GM18861 (cell line): Measurements from ENCODE around the gene TMPRSS13.
"Not testable (repeated sequence)": the region's sequence is repeated elsewhere in the genome, so short reads cannot be mapped to it uniquely, and the experiment has no call there.

ENCODE experiments used
- ATAC-seq: cut with Tn5 transposase; IDR thresholded peaks from one replicate; pipeline ENCODE4 v1.9.1; 2021; ENCODE audit not compliant: unreplicated experiment

Gene TMPRSS13

GRCh38 chr11:117929142-117929915 is at the start of gene TMPRSS13:
TMPRSS13 (minus strand) TSS chr11:117929402; CDS start chr11:117929307, 95 bp downstream.
- ATAC-seq, result no peak

DNA sequence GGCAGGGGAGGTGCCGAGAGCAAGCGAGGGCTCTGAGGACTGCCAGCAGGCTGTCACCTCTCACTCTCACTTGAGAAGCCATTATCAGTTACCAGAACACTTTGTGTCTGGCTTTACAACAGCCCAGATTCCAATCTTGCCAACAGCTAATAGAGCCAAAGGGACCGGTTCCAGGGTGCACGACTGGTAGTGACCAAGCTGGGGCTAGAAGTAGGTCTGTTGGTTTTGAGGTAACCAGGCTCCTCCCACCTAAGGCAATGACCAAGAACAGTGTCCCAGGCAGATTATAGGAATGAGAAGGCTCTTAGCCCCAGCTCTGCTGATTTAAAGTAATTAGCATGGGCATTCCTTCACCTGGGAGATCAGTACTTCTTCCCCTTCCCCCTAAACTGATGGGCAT is 49.8 kb upstream of the TMPRSS13 start:
- ATAC-seq, result no peak

DNA sequence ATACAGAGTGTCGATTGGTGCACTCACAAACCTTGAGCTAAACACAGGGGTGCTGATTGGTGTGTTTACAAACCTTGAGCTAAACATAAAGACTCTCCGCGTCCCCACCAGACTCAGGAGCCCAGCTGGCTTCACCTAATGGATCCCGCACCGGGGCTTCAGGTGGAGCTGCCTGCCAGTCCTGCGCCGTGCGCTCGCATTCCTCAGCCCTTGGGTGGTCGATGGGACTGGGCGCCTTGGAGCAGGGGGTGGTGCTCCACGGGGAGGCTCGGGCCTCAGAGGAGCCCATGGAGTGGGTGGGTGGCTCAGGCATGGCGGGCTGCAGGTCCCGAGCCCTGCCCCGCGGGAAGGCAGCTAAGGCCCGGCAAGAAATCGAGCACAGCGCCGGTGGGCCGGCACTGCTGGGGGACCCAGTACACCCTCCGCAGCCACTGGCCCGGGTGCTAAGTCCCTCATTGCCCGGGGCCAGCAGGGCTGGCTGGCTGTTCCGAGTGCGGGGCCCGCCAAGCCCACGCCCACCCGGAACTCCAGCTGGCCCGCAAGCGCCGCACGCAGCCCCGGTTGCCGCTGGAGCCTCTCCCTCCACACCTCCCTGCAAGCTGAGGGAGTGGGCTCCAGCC is 49.2 kb upstream of the TMPRSS13 start:
- ATAC-seq, result not testable (repeated sequence)

- ATAC-seq, result not testable (repeated sequence)
These were observed 48.5 kb upstream of the TMPRSS13 start for GRCh38 chr11:117977612-117978264.

DNA sequence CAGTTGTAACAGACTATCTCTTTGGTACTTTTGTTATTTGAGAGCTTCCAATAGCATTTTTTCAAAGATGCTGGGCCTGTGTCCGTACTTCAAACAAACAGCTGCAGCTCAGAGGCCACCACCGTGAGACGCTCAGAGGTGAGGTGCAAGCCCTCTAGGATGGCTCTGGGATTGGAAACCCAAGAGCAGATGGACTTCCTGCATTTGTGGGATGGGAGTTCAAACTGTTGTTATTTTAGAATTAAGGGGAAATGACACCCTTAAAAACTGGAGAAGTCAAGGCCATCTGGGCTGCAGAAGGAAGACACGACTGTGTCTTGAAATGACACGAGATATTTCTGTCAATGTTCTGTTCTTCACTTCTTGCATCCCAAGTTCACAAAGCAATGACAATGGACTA is 47.8 kb upstream of the TMPRSS13 start:
- no peak for ATAC-seq

DNA sequence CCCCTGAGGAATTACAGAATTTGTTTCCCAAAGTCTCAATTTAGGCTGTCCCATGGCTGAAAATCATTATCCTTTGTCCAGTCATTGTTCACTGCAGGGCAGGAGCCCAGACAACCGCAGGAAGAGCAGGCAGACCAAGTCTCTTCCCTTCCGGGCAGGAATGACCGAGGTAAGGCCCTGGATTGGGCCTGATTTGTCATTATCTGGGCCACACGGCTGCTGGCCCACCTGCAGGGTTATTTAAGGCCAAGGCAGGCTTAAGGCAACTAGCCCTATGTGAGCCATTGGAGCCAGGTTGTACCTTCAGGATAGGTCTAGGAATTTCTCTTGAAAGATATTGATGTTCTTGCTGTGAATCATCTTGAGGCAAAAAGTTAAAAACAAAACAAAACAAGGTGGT is 47.2 kb upstream of the TMPRSS13 start:
- ATAC-seq, result no peak

DNA sequence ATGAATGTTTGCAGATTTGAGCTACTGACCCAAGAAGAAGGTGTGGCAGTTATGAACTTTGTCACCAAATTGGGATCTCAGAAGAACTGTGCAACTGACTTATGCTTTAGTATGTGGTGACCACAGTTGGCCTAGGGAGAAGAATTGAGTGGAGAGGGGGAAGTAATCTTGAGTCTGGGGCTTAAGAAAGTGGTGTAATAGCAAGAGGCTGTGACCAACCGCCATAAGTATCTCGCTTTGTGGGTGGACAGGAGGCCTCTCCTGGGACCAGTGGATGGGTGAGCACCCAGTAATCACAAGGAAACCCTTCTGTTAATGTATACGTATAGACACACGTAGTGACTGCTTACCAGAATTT is 44.3 kb upstream of the TMPRSS13 start:
- no peak for ATAC-seq

DNA sequence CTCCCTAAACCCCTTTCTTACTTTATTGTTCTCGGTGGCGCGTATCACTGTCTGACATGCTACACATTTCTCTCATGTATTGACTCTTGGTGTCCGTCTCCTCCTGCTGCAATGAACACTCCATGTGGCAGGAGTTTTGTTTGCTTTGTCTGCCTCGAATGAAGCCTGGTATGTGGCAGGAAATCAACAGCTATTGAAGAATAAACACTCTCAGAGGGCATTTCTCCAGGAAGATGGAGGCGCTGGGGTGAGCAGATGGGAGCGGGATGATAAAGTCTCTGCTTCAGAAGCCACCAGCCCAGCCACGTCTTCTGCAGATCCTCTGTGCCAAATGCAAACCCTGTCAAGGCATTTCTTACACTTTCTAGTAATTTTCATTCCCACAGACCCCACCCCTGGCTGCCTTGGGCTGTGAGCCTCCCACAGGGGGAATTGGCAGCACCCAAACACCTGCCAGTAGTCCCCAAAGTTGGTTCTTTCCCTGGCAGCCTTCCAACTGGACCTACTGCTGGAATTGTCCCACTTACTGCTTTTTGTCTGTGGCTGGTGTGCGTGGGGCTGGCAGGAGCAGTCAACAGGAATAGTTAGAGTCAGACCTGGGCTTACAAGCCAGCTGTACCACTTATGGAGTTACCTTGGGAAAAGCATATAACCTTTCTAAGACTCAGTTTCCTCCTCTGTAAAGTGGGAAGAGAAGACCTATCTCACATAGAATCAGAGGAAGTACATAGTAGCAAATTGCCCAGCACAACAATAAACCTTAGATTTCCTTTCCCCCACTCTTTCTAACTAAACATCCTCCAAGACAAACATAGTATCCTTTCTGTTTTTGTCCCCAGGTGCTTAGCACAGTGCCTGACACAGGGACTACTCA is 43.7 kb upstream of the TMPRSS13 start:
- no peak for ATAC-seq

GRCh38 chr11:117972044-117972443 is 42.8 kb upstream of the TMPRSS13 start:
- ATAC-seq, result no peak

DNA sequence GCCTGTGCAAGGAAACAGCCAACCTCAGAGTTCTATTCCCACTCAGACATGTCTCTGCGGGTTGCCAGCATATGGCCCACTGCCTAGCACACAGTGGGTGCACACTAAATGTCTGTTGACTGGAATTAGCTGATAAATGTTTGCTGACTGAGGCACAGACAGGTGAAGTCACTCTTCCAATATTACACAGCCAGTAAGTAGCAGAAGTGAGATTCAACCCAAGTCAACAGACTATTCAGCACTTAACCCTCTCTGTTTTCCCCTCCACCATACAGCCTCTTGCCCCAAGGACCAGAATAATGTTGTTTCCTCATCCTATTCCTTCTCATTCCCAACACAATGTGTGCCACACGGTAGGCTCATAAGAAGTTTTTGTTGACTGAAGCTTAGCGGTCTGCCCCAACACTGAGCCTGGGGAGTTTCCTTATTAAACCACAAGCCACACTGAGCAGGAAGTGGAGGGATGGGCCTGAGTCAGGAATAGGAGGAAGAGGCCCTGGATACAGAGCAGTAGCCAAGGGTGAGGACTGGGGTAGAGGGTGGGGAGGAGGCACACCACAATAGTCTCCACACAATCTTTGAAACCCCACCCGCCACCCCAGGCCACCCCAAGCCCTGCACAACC is 41.3 kb upstream of the TMPRSS13 start:
- no peak for ATAC-seq

DNA sequence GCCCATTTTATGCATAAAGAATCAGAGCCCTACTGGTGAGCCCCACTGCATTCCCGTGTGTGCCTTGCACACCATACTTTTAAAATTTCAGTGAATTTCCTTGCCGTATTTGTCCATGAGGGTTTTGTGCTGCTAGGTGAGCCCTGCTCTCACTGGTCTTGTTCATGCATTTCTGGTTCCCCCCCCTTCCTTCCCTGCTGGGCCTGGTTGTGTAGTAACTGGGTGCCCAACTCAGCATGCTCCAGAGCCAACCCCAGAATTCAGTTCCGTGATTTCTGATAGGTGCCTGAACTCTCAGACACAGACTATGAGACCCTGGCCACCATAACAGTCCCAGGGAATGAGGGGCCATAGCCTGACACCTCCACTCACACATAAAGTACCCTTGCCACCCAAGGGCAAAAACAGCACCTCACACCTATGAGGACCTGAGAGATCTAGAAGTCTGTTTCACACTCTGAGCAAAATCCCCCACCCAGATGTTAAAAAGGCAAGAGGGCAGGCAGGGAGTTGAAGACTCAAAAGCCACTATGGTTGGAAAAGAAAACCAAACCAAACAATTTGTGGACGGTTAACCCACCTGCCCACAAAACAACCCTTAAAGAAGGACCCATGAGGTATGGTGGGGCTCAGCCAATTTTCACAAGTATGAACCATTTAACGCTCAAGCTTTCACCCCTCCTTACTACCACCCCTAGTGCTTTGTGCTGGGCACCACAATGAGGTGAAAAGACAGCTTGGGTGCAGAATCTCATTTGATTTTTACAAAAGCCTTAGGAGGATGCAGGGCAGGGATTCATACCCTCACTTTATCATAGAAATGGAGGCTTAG is 40.2 kb upstream of the TMPRSS13 start:
- ATAC-seq, result no peak

DNA sequence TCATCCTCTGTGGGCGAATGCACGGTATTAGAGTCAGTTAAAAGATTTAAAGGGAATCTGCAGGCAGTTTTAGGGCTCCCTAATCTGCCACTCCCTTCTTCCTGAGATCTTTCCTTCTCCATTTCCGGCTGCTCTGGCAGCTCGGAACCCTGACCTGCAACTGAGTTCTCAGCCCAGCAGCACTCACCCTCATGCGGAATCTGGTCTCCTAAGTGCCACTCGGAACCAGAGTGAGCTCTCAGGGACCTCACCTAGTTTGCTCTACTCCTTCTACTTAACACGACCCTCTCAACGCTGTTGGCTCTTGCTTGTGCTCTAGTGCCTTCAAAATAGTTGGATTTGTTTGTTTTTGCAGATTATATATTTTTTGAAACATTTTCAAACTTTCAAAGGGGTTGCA is 37.7 kb upstream of the TMPRSS13 start:
- ATAC-seq, result no peak

DNA sequence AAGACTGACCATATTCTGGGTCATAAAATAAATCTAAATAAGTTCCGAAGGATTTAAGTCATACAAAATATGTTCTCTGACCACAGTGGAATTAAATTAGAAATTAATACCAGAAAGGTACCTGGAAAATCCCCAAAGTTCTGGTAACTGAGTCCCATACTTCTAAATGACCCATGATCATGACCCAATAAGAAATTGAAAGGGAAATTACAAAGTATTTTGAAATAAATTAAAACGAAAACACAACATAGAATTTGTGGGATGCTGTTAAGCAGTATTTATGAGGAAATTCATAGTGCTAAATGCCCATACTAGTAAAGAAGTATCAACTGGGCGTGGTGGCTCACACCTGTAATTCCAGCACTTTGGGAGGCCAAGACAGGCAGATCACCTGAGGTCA is 33.6 kb upstream of the TMPRSS13 start:
- no peak for ATAC-seq

- no peak for ATAC-seq
These were observed 32.7 kb upstream of the TMPRSS13 start for GRCh38 chr11:117961896-117962295.

GRCh38 chr11:117960406-117960805 is 31.2 kb upstream of the TMPRSS13 start:
- ATAC-seq, result no peak

DNA sequence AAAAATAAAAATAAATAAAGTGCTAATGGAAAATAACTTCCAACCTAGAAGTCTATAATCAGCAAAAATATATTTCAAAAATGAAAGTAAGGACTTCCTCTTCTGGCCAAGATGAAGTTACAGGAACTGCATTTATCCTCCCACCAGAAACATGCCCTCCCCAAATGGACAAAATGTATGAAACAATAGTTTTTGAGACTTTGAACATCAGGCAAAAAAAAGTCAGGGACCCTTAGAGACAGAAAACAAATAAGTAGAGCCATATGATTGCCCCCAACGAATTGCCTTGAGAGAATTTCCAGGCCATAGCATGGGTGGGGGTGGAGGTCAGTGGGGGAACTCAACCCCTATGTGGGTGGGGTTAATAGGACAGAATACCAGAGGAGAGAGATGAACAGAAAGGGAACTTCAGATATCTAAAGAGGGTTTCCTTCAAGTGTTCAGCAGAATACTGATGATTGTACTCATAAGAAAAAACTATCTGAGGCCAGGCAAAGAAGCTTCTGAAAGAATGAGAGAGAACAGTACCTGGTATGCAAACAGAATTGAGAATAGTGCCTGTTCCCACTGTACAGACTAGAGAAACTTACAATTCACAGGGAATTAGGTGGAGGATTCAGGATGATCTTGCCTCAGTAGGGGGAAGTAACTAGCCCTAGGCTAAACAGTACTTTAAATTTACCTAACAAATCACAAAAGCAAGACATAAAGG is 30.4 kb upstream of the TMPRSS13 start:
- ATAC-seq, result no peak

DNA sequence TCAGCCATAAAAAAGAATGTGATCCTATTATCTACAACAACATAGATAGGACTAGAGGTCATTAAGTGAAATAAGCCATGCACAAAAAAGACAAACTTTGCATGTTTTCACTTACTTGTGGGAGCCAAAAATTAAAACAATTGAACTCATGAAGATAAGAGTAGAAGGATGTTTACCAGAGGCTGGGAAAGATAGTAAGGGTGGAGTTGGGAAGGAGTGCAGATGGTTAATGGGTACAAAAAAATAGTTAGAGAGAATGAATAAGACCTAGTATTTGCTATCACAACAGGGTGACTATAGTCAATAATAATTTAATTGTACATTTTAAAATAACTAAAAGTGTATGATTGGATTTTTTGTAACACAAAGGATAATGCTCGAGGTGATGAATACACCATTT is 29.7 kb upstream of the TMPRSS13 start:
- no peak for ATAC-seq

DNA sequence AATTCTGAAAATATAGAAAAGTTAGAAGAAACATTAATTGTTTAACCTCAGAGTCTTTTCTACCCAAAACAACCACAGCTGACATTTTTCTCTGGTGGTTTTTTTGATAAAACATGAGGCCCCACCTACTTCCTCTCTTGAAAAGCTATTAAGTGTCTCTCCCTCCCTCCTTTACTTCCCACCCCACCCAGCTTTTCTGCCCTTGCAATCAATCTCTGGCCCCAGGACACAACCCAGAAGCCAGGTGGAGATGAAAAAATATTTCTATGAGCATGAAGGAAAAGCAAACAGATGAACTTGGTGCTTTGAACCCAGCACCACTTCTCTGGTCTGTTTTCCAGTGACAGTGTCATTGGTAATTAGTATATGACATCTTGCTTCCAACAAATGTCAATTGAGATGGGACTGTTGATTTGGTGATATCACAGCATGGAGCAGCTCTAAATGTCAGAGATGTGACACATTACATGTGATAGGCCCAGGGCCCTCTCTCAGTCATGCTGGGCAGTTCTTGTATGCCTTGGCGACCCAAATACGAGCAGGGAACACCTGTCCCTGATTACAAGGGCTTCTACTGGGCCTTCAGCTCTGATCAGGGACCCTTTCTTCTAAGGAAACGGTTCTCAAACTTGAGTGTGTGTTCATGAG is 23.9 kb upstream of the TMPRSS13 start:
- no peak for ATAC-seq
